SK-N-SH treated with all-trans-retinoic acid at 6 μM for 48 hours (cell line): ENCODE results near the gene GSG1.
A peak's percentile ranks its signal among the peaks of the same experiment; 100 is the strongest.

Source experiments
- ATAC-seq: fragments of 200-7000 bp; cut with Tn5 transposase; 3 replicates; pipeline ENCODE4 v1.9.1; 2020; ENCODE audit warnings: mild to moderate bottlenecking, moderate library complexity
- ARNTL ChIP-seq: fragments of 450-650 bp; formaldehyde crosslinking; IDR thresholded peaks from 2 replicates; pipeline ENCODE4 v1.5.0; 2020; ENCODE audit warnings: low read depth, mild to moderate bottlenecking, moderate library complexity, borderline replicate concordance
- BACH2 ChIP-seq: fragments of 250-450 bp; sonication (Bioruptor Pico); IDR thresholded peaks from 2 replicates; pipeline ENCODE4 v1.9.0; 2021; ENCODE audit warnings: mild to moderate bottlenecking, borderline replicate concordance
- CREB5 ChIP-seq: fragments of 250-450 bp; sonication (Bioruptor Pico); IDR thresholded peaks from 2 replicates; pipeline ENCODE4 v1.5.1; 2020; ENCODE audit warnings: low read depth, mild to moderate bottlenecking, moderate library complexity
- CSDC2 ChIP-seq: fragments of 250-450 bp; sonication (Bioruptor Pico); IDR thresholded peaks from 2 replicates; pipeline ENCODE4 v1.5.0; 2020; ENCODE audit warnings: mild to moderate bottlenecking, moderate library complexity
- CSRNP3 ChIP-seq: fragments of 250-450 bp; sonication (Bioruptor Pico); IDR thresholded peaks from 2 replicates; pipeline ENCODE4 v1.5.1; 2021; ENCODE audit warnings: mild to moderate bottlenecking, moderate library complexity
- ESRRG ChIP-seq: fragments of 250-450 bp; sonication (Bioruptor Pico); IDR thresholded peaks from 2 replicates; pipeline ENCODE4 v1.6.1; 2021; ENCODE audit warnings: mild to moderate bottlenecking
- GLIS3 ChIP-seq: fragments of 250-450 bp; sonication (Bioruptor Pico); IDR thresholded peaks from 2 replicates; pipeline ENCODE4 v1.5.0; 2020; ENCODE audit warnings: mild to moderate bottlenecking, moderate library complexity
- ISL1 ChIP-seq: fragments of 250-450 bp; sonication (Bioruptor Pico); IDR thresholded peaks from 2 replicates; pipeline ENCODE4 v2.1.2; 2022; ENCODE audit warnings: mild to moderate bottlenecking, moderate library complexity
- OSR1 ChIP-seq: fragments of 250-450 bp; sonication (Bioruptor Pico); IDR thresholded peaks from 2 replicates; pipeline ENCODE4 v1.8.0; 2022; ENCODE audit warnings: moderate library complexity, mild to moderate bottlenecking, inconsistent platforms
- PATZ1 ChIP-seq: fragments of 250-450 bp; sonication (Bioruptor Pico); IDR thresholded peaks from 2 replicates; pipeline ENCODE4 v1.8.0; 2020; ENCODE audit warnings: mild to moderate bottlenecking, moderate library complexity, borderline replicate concordance
- POU6F1 ChIP-seq: fragments of 250-450 bp; sonication (Bioruptor Pico); IDR thresholded peaks from 2 replicates; pipeline ENCODE4 v1.8.0; 2021; ENCODE audit warnings: low read depth, mild to moderate bottlenecking, moderate library complexity, borderline replicate concordance
- PPARA ChIP-seq: fragments of 250-450 bp; sonication (Bioruptor Pico); IDR thresholded peaks from 2 replicates; pipeline ENCODE4 v1.5.0; 2020; ENCODE audit warnings: mild to moderate bottlenecking, borderline replicate concordance
- RARB ChIP-seq: fragments of 250-450 bp; sonication (Bioruptor Pico); IDR thresholded peaks from 2 replicates; pipeline ENCODE4 v1.8.0; 2021; ENCODE audit warnings: mild to moderate bottlenecking, moderate library complexity
- SNAI2 ChIP-seq: fragments of 250-450 bp; sonication (Bioruptor Pico); IDR thresholded peaks from 2 replicates; pipeline ENCODE4 v1.5.0; 2020; ENCODE audit warnings: mild to moderate bottlenecking, moderate library complexity
- TCF4 ChIP-seq: fragments of 250-450 bp; sonication (Bioruptor Pico); IDR thresholded peaks from 2 replicates; pipeline ENCODE4 v1.8.0; 2021; ENCODE audit warnings: mild to moderate bottlenecking, moderate library complexity, borderline replicate concordance
- TOX ChIP-seq: fragments of 250-450 bp; sonication (Bioruptor Pico); IDR thresholded peaks from 2 replicates; pipeline ENCODE4 v1.8.0; 2021; ENCODE audit warnings: mild to moderate bottlenecking, moderate library complexity, borderline replicate concordance
- TSHZ2 ChIP-seq: fragments of 250-450 bp; sonication (Bioruptor Pico); IDR thresholded peaks from 2 replicates; pipeline ENCODE4 v1.5.0; 2020; ENCODE audit warnings: mild to moderate bottlenecking, moderate library complexity
- ZC3H10 ChIP-seq: fragments of 250-450 bp; sonication (Bioruptor Pico); IDR thresholded peaks from 2 replicates; pipeline ENCODE4 v1.5.1; 2021; ENCODE audit warnings: mild to moderate bottlenecking, moderate library complexity
- ZFP3 ChIP-seq: fragments of 250-450 bp; sonication (Bioruptor Pico); IDR thresholded peaks from 2 replicates; pipeline ENCODE4 v1.5.0; 2020; ENCODE audit warnings: mild to moderate bottlenecking, moderate library complexity
- ZFP30 ChIP-seq: fragments of 450-650 bp; formaldehyde crosslinking; IDR thresholded peaks from 2 replicates; pipeline ENCODE4 v1.5.0; 2022; ENCODE audit warnings: mild to moderate bottlenecking, moderate library complexity
- ZNF565 ChIP-seq: fragments of 450-650 bp; formaldehyde crosslinking; conservative IDR thresholded peaks from 2 replicates; pipeline ENCODE4 v1.5.0; 2020; ENCODE audit warnings: low read depth, mild to moderate bottlenecking, moderate library complexity
- ZNF70 ChIP-seq: fragments of 450-650 bp; formaldehyde crosslinking; IDR thresholded peaks from 2 replicates; pipeline ENCODE4 v1.5.0; 2020; ENCODE audit warnings: mild to moderate bottlenecking, moderate library complexity
- ZNF8 ChIP-seq: fragments of 450-650 bp; formaldehyde crosslinking; IDR thresholded peaks from 2 replicates; pipeline ENCODE4 v1.5.0; 2020; ENCODE audit warnings: mild to moderate bottlenecking, moderate library complexity

GSG1 gene

GRCh38 chr12:13044002-13044905 lies 59.2 kb downstream of the GSG1 start, which contains the start of gene FAM234B:
Gene FAM234B, plus strand, starts transcription at chr12:13044381. Its CDS starts 23 bp downstream, at chr12:13044404.
- TF ChIP-seq GLIS3 (CRISPR knock-in tag) (no peak), CSDC2 (CRISPR knock-in tag) (no peak), POU6F1 (CRISPR knock-in tag) (no peak), PPARA (no peak), ZFP30 (CRISPR knock-in tag) (no peak), RARB (no peak), ZFP3 (CRISPR knock-in tag) (no peak), PATZ1 (CRISPR knock-in tag) (no peak), CREB5 (CRISPR knock-in tag) (no peak), ESRRG (CRISPR knock-in tag) (no peak), OSR1 (CRISPR knock-in tag) (no peak), ZNF565 (no peak), SNAI2 (CRISPR knock-in tag) (no peak), TCF4 (CRISPR knock-in tag) (no peak), BACH2 (no peak), CSRNP3 (CRISPR knock-in tag) (no peak), ZNF70 (no peak), ARNTL (CRISPR knock-in tag) (no peak), TOX (CRISPR knock-in tag) (no peak), TSHZ2 (CRISPR knock-in tag) (no peak)
- peak; percentile 99 for ATAC-seq

- ATAC-seq = no peak
- TF ChIP-seq RARB (no peak), CSRNP3 (CRISPR knock-in tag) (no peak), ZC3H10 (CRISPR knock-in tag) (no peak), ISL1 (CRISPR knock-in tag) (no peak), ZFP3 (CRISPR knock-in tag) (no peak), ZNF70 (no peak), POU6F1 (CRISPR knock-in tag) (no peak), GLIS3 (CRISPR knock-in tag) (no peak), SNAI2 (CRISPR knock-in tag) (no peak), CREB5 (CRISPR knock-in tag) (no peak), ZNF8 (no peak), OSR1 (CRISPR knock-in tag) (no peak), ESRRG (CRISPR knock-in tag) (no peak), PPARA (no peak), CSDC2 (CRISPR knock-in tag) (no peak)
Observed at GRCh38 chr12:13042666-13043230, 60.7 kb downstream of the GSG1 start.
